ENCODE results near the gene RHBDD1.

The RHBDD1 gene

GRCh38 chr2:226902041-226902966 lies 66.5 kb downstream of the RHBDD1 start:
- in situ Hi-C loops (cut with MboI; ENCODE audit: low pct_unique_long_range_greater_than_20kb, low sequenced_read_pairs) = no loop called here
- DNase-seq = no peak

GRCh38 chr2:226903179-226903578 lies 67.3 kb downstream of the RHBDD1 start:
- in situ Hi-C loops (cut with MboI; ENCODE audit: low pct_unique_long_range_greater_than_20kb, low sequenced_read_pairs) = no loop called here
- DNase-seq = no peak

GRCh38 chr2:226904592-226904991 lies 68.7 kb downstream of the RHBDD1 start:
- in situ Hi-C loops (cut with MboI; ENCODE audit: low pct_unique_long_range_greater_than_20kb, low sequenced_read_pairs) = no loop called here
- no peak for DNase-seq

- no peak for DNase-seq
- in situ Hi-C loops (cut with MboI; ENCODE audit: low pct_unique_long_range_greater_than_20kb, low sequenced_read_pairs) = no loop called here
Measured at GRCh38 chr2:226905718-226906117, 69.9 kb downstream of the RHBDD1 start.

- in situ Hi-C loops (cut with MboI; ENCODE audit: low pct_unique_long_range_greater_than_20kb, low sequenced_read_pairs) = no loop called here
Measured at GRCh38 chr2:226906163-226906693, 70.4 kb downstream of the RHBDD1 start.

GRCh38 chr2:226909126-226909525 lies 73.3 kb downstream of the RHBDD1 start:
- in situ Hi-C loops (cut with MboI; ENCODE audit: low pct_unique_long_range_greater_than_20kb, low sequenced_read_pairs) = no loop called here
- no peak for DNase-seq

More at GRCh38 chr2:226906163-226906693, 70.4 kb downstream of the RHBDD1 start:
- DNase-seq = no peak

- in situ Hi-C loops (cut with MboI; ENCODE audit: low pct_unique_long_range_greater_than_20kb, low sequenced_read_pairs) = no loop called here
- no peak for DNase-seq
Measured at GRCh38 chr2:226909836-226910235, 74.0 kb downstream of the RHBDD1 start.

GRCh38 chr2:226910384-226910783 lies 74.5 kb downstream of the RHBDD1 start:
- in situ Hi-C loops (cut with MboI; ENCODE audit: low pct_unique_long_range_greater_than_20kb, low sequenced_read_pairs) = no loop called here
- DNase-seq = no peak

GRCh38 chr2:226911932-226912331 lies 76.1 kb downstream of the RHBDD1 start:
- no peak for DNase-seq
- in situ Hi-C loops (cut with MboI; ENCODE audit: low pct_unique_long_range_greater_than_20kb, low sequenced_read_pairs) = no loop called here

- DNase-seq = no peak
- in situ Hi-C loops (cut with MboI; ENCODE audit: low pct_unique_long_range_greater_than_20kb, low sequenced_read_pairs) = no loop called here
Measured at GRCh38 chr2:226913641-226914040, 77.8 kb downstream of the RHBDD1 start.

- DNase-seq = no peak
- in situ Hi-C loops (cut with MboI; ENCODE audit: low pct_unique_long_range_greater_than_20kb, low sequenced_read_pairs) = no loop called here
Measured at GRCh38 chr2:226915846-226916360, 80.0 kb downstream of the RHBDD1 start.

- in situ Hi-C loops (cut with MboI; ENCODE audit: low pct_unique_long_range_greater_than_20kb, low sequenced_read_pairs) = no loop called here
- DNase-seq = no peak
Measured at GRCh38 chr2:226916669-226917068, 80.8 kb downstream of the RHBDD1 start.

GRCh38 chr2:226932443-226932842 lies 96.6 kb downstream of the RHBDD1 start:
- DNase-seq = no peak
- in situ Hi-C loops (cut with MboI; ENCODE audit: low pct_unique_long_range_greater_than_20kb, low sequenced_read_pairs) = no loop called here

GRCh38 chr2:226934546-226935201 lies 98.8 kb downstream of the RHBDD1 start:
- in situ Hi-C loops (cut with MboI; ENCODE audit: low pct_unique_long_range_greater_than_20kb, low sequenced_read_pairs) = no loop called here
- no peak for DNase-seq

GRCh38 chr2:226943862-226944620 lies 108.2 kb downstream of the RHBDD1 start:
- in situ Hi-C loops (cut with MboI; ENCODE audit: low pct_unique_long_range_greater_than_20kb, low sequenced_read_pairs) = no loop called here
- DNase-seq = no peak

- DNase-seq = no peak
- in situ Hi-C loops (cut with MboI; ENCODE audit: low pct_unique_long_range_greater_than_20kb, low sequenced_read_pairs) = no loop called here
Measured at GRCh38 chr2:226953206-226953605, 117.4 kb downstream of the RHBDD1 start.

GRCh38 chr2:226953826-226954225 lies 118.0 kb downstream of the RHBDD1 start:
- no peak for DNase-seq
- in situ Hi-C loops (cut with MboI; ENCODE audit: low pct_unique_long_range_greater_than_20kb, low sequenced_read_pairs) = no loop called here

- no peak for DNase-seq
- in situ Hi-C loops (cut with MboI; ENCODE audit: low pct_unique_long_range_greater_than_20kb, low sequenced_read_pairs) = no loop called here
Measured at GRCh38 chr2:226956659-226957058, 120.8 kb downstream of the RHBDD1 start.

- no peak for DNase-seq
- in situ Hi-C loops (cut with MboI; ENCODE audit: low pct_unique_long_range_greater_than_20kb, low sequenced_read_pairs) = no loop called here
Measured at GRCh38 chr2:226959418-226959817, 123.6 kb downstream of the RHBDD1 start.
